ENCODE measurements around the gene ICAM3. TPM values are rescaled to one million over a fixed set of nuclear protein-coding genes. Genes with fewer than 3 reads are reported as not detected.

The ICAM3 gene
- total RNA-seq, 4 donors from 2014 or later = 2.9 to 10.9 (median 5.2) TPM

DNA sequence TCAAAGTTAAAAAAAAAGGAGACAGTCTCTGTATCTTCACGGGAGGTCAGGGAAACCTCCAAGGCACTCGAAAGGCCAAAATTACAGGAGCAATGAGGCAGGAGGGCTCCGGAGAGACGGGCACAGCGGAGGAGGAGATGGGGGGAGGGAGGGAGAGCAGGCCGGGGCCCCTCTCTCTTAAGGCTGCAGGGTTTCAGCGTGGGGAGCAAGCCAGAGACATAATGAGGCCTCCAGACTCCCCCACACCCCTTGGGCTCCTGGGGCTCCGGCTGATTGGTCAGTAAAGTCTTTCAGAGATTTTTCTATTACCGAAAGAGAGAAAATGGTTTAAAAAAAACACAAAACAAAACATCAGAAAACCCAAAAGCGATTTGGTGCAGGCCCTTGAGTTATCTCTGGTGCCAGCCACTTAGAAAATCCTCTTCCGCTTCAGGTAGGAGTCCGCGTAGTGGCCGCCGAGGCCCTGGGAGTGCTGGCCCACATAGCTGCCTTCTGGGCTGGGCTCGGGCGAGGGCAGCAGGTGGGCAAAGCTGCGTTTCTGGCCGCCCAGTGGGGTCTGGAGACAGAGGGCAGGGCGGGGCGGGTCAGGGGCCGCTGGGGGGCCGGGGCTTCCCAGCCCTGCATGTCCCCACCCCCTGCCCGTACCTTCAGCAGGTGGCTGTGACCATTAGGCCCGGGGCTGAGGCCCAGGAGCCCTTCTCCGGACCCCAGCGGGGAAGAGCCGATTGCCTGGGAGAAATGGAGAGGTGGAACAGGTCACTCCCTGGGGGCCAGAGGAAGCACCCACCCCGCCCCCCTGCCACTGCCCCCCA, 22.2 kb downstream of the ICAM3 start:
- H3K27ac ChIP-seq (replicated peaks in 1 of 4) = no peak overlapping the region
- WGBS = 67% methylated on average over 12 of the region's 29 CpGs
- no peak for DNase-seq (ENCODE audit: extremely low spot score)
- no peaks in the 10 kb centered on the region for H3K9me3 ChIP-seq
- H3K27me3 ChIP-seq = no peaks in the 10 kb centered on the region
- peaks cover 48 to 68% (median 61%) of the 10 kb centered on the region in 4 donors for H3K36me3 ChIP-seq
- H3K4me1 ChIP-seq = peaks cover 14 to 23% (median 18%) of the 10 kb centered on the region in 4 donors
- intact Hi-C loops (cut with DNase I) = no loop called here
- H3K4me3 ChIP-seq = no peak overlapping the region
- TF ChIP-seq POLR2AphosphoS5 (IDR thresholded peaks at IDR 0.05) (no peak), EP300 (IDR thresholded peaks at IDR 0.05) (no peak), POLR2A (IDR thresholded peaks at IDR 0.05; ENCODE audit: low read depth) (no peak)
- TF ChIP-seq, protein P1, sequence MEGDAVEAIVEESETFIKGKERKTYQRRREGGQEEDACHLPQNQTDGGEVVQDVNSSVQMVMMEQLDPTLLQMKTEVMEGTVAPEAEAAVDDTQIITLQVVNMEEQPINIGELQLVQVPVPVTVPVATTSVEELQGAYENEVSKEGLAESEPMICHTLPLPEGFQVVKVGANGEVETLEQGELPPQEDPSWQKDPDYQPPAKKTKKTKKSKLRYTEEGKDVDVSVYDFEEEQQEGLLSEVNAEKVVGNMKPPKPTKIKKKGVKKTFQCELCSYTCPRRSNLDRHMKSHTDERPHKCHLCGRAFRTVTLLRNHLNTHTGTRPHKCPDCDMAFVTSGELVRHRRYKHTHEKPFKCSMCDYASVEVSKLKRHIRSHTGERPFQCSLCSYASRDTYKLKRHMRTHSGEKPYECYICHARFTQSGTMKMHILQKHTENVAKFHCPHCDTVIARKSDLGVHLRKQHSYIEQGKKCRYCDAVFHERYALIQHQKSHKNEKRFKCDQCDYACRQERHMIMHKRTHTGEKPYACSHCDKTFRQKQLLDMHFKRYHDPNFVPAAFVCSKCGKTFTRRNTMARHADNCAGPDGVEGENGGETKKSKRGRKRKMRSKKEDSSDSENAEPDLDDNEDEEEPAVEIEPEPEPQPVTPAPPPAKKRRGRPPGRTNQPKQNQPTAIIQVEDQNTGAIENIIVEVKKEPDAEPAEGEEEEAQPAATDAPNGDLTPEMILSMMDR (IDR thresholded peaks at IDR 0.05) = no peak

DNA sequence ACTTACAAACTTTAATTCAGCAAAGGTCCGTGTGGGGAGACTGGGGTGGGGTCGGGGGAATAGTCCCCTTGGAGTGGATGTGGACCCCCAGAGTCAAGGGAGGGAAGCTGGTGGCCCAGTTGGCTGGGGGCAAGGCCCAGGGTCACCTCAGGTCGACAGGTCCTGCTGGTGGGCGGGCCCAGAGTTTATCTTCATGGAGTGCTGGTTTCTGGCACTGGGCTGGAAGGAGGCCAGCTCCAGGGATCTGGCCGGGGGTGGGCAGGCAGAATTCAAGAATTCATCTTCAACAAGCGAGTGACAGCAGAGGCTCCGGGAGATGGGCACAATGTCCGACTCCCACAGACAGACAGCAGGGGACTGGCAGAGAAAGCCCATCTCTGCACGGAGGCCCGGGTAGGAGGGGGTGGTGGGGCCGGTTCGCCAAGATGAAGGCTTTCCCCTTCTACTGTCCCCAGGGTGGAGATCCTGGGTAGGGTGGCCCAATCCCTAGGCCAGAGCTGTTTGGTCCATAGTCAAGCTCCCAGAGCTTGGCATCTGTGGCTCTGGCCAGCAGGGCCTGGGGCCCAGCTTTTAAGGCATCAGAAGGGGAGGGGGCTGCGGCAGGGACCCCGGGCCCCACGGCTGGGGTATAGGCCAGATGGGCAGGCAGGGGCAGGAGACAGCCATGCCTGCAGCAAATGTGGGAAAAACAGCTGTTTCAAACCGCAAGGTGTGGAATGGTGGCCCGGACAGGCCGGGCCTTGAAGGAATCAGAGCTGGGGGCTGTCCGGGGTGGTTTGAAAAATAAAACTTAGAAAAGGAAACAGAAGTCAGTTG, 23.0 kb downstream of the ICAM3 start:
- Histone ChIP-seq H3K9me3 (no peaks in the 10 kb centered on the region), H3K4me3 (peak overlapping the region; percentile 80 to 93 (median 92)), H3K27ac (replicated peaks in 1 of 4) (peak overlapping the region; percentile 59 to 76 (median 70)), H3K4me1 (peaks cover 14 to 23% (median 18%) of the 10 kb centered on the region in 4 donors), H3K36me3 (peaks cover 41 to 60% (median 53%) of the 10 kb centered on the region in 4 donors), H3K27me3 (no peaks in the 10 kb centered on the region)
- intact Hi-C loops (cut with DNase I) = no loop called here
- DNase-seq (ENCODE audit: extremely low spot score) = no peak
- WGBS = 62% methylated on average over 17 of the region's 19 CpGs
- TF ChIP-seq POLR2A (IDR thresholded peaks at IDR 0.05; ENCODE audit: low read depth) (no peak), POLR2AphosphoS5 (IDR thresholded peaks at IDR 0.05) (no peak), EP300 (IDR thresholded peaks at IDR 0.05) (no peak)
- TF ChIP-seq, protein P1 (IDR thresholded peaks at IDR 0.05) = no peak

DNA sequence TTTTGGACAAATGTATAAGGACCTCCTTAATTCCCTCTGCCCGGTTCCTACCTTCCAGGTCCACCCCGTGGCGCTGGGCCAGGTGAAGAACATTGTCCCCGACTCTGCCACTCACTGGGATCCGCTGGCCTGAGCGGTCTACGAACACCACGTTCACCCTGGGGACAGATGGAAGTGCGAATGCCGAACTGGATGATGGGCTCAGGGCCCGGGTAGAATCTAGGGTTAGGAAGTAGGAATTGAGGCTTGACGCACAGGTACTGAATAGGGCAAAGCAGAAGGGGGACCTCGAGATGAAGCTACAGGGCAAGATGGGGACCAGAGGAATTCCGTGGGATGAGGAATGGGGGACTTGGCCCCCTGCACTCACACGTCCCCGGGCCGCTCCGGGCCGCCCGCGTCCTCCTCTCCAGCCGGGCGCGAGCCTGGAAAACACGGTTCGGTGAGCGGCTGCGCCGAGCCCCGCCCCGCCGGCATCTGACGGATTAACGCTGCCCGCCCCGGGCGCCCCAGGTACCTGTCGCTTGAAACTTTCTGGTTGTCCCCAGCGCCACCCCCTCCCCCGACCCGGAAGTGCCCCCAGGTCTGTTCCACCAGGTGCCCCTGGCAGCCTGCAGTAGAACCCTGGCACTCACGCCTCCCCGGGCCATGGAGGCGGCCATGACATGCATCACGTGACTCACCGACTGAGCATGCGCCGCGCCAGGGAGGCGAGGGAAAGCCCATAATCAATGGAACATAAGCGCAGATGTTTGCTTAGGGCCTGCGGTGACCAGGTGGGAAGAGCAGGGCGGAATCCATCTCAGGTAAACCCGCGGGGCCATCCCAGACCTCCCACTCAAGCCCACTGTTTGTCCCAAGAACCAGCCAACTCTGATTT, 23.8 kb downstream of the ICAM3 start, which contains the start of gene FDX2:
FDX2 (minus strand) TSS at position 681 of the 880 bp plus-strand sequence; CDS start at position 662, 19 bp downstream.
- WGBS = 2% methylated on average over 19 of the region's 55 CpGs
- Histone ChIP-seq H3K27ac (replicated peaks in 1 of 4) (peak within 1 kb of the TSS; percentile 59 to 76 (median 70)), H3K4me3 (peak within 1 kb of the TSS; percentile 80 to 93 (median 92)), H3K27me3 (no peaks in the 10 kb centered on the region), H3K9me3 (no peaks in the 10 kb centered on the region), H3K36me3 (peaks cover 32 to 58% (median 47%) of the 10 kb centered on the region in 4 donors), H3K4me1 (peaks cover 14 to 23% (median 18%) of the 10 kb centered on the region in 4 donors)
- intact Hi-C loops (cut with DNase I) = no loop called here
- TF ChIP-seq, protein P1 (IDR thresholded peaks at IDR 0.05) = no peak
- peak; percentile 66 to 84 for TF ChIP-seq POLR2AphosphoS5 (IDR thresholded peaks at IDR 0.05)
- peak; percentile 97 for DNase-seq (ENCODE audit: extremely low spot score)

DNA sequence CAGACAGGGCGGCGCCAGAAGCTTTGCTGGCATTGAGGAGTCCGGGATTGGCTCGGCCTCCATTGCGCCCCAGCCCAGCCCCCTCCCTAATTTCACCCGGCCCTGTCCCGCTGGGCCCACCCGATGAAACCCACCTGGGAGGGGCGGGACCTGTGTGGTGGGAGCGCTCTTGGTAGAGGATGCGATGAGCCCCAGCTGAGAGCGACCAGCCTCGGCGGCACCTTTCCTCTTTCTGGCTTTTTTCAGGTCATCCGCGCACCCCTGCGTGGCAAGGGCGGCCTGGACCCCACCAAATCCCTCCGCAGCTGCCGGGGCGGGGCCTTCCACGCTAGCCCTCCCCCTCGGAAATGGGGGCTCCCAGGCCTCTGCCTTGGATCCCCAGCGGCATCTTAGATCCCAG, 30.0 kb downstream of the ICAM3 start, which contains the start of gene ZGLP1:
ZGLP1 (minus strand) TSS at position 393 of the 400 bp plus-strand sequence.
- 92% methylated on average over 18 of the region's 24 CpGs for WGBS
- Histone ChIP-seq H3K4me1 (peaks cover under 1 to 3% (median under 1%) of the 10 kb centered on the region in 4 donors), H3K27ac (replicated peaks in 1 of 4) (no peak within 1 kb of the TSS), H3K36me3 (peaks cover 0 to 28% (median 16%) of the 10 kb centered on the region in 4 donors), H3K27me3 (no peaks in the 10 kb centered on the region), H3K9me3 (no peaks in the 10 kb centered on the region), H3K4me3 (no peak within 1 kb of the TSS)
- DNase-seq (ENCODE audit: extremely low spot score) = no peak
- intact Hi-C loops (cut with DNase I) = no loop called here
- TF ChIP-seq POLR2AphosphoS5 (IDR thresholded peaks at IDR 0.05) (no peak), EP300 (IDR thresholded peaks at IDR 0.05) (no peak), POLR2A (IDR thresholded peaks at IDR 0.05; ENCODE audit: low read depth) (no peak)
- TF ChIP-seq, protein P1 (IDR thresholded peaks at IDR 0.05) = no peak

Data from esophagus muscularis mucosa (tissue), 4 donors.